ENCODE data around the gene FAM98C. TPM values are rescaled to one million over a fixed set of nuclear protein-coding genes. Genes with fewer than 3 reads are reported as not detected.
A peak's percentile ranks its signal among the peaks of the same experiment; 100 is the strongest.

The FAM98C gene
- total RNA-seq, 1 donor from 2014 or later, result 37.1 TPM

- TF ChIP-seq CTCF (conservative IDR thresholded peaks at IDR 0.05; ENCODE audit: low read depth, low read length), result no peak
- peak overlapping the region; percentile 71 for H3K4me3 ChIP-seq (ENCODE audit: low read depth, low read length)
- DNase-seq (ENCODE audit: low read depth), result no peak
Observed at GRCh38 chr19:38373907-38374331, 29.0 kb upstream of the FAM98C start.

GRCh38 chr19:38374332-38375097 lies 28.4 kb upstream of the FAM98C start, which contains the start of gene PSMD8:
PSMD8 (plus strand) TSS chr19:38374571; CDS start chr19:38374602, 31 bp downstream.
- peak; percentile 90 for DNase-seq (ENCODE audit: low read depth)
- peak within 1 kb of the TSS; percentile 71 for H3K4me3 ChIP-seq (ENCODE audit: low read depth, low read length)
- peak; percentile 26 for TF ChIP-seq CTCF (conservative IDR thresholded peaks at IDR 0.05; ENCODE audit: low read depth, low read length)

- no peak for TF ChIP-seq CTCF (conservative IDR thresholded peaks at IDR 0.05; ENCODE audit: low read depth, low read length)
- DNase-seq (ENCODE audit: low read depth), result no peak
- peak overlapping the region; percentile 71 for H3K4me3 ChIP-seq (ENCODE audit: low read depth, low read length)
Observed at GRCh38 chr19:38375098-38375493, 27.8 kb upstream of the FAM98C start.

- peak overlapping the region; percentile 71 for H3K4me3 ChIP-seq (ENCODE audit: low read depth, low read length)
- no peak for TF ChIP-seq CTCF (conservative IDR thresholded peaks at IDR 0.05; ENCODE audit: low read depth, low read length)
- DNase-seq (ENCODE audit: low read depth), result no peak
Observed at GRCh38 chr19:38375748-38376147, 27.1 kb upstream of the FAM98C start.

GRCh38 chr19:38376576-38376975 lies 26.3 kb upstream of the FAM98C start:
- peak overlapping the region; percentile 71 for H3K4me3 ChIP-seq (ENCODE audit: low read depth, low read length)
- TF ChIP-seq CTCF (conservative IDR thresholded peaks at IDR 0.05; ENCODE audit: low read depth, low read length), result no peak
- no peak for DNase-seq (ENCODE audit: low read depth)

GRCh38 chr19:38377052-38377451 lies 25.8 kb upstream of the FAM98C start:
- no peak for TF ChIP-seq CTCF (conservative IDR thresholded peaks at IDR 0.05; ENCODE audit: low read depth, low read length)
- H3K4me3 ChIP-seq (ENCODE audit: low read depth, low read length), result no peak overlapping the region
- no peak for DNase-seq (ENCODE audit: low read depth)

GRCh38 chr19:38378866-38379265 lies 24.0 kb upstream of the FAM98C start:
- no peak overlapping the region for H3K4me3 ChIP-seq (ENCODE audit: low read depth, low read length)
- no peak for TF ChIP-seq CTCF (conservative IDR thresholded peaks at IDR 0.05; ENCODE audit: low read depth, low read length)
- DNase-seq (ENCODE audit: low read depth), result no peak

Measured in epithelial cell of proximal tubule (primary cell).